Astrocyte (in vitro differentiated cells and primary cell): Measurements from ENCODE around the gene CDC42EP1.

Experiments
- CTCF ChIP-seq: IDR thresholded peaks from 2 replicates; pipeline ENCODE4 v1.5.1; 2011; ENCODE audit warnings: low read depth, mild to moderate bottlenecking, inconsistent platforms, low read length, moderate library complexity; ENCODE audit not compliant: insufficient read depth
- EZH2 ChIP-seq: IDR thresholded peaks from 2 replicates; pipeline ENCODE4 v1.6.1; 2012; ENCODE audit warnings: mild to moderate bottlenecking, low read length, inconsistent platforms; ENCODE audit not compliant: insufficient read depth

- no peak for TF ChIP-seq CTCF
- no peak for TF ChIP-seq EZH2
Observed at GRCh38 chr22:37594237-37594636, 34.0 kb downstream of the CDC42EP1 start.
